A549 (cell line): ENCODE data around the gene BCL11B. TPM values are rescaled to one million over a fixed set of nuclear protein-coding genes. Genes with fewer than 3 reads are reported as not detected.

Source experiments
- ATAC-seq, 2 experiments: fragments of 200-7000 bp in 1 of 2; fragments of >200 bp in 1 of 2; cut with Nextera tagmentation in 1 of 2; cut with Tn5 transposase in 1 of 2; 3 replicates each; pipeline versions ENCODE4 v1.8.0 to v1.9.1; 2018 to 2020; ENCODE audit warnings: mild to moderate bottlenecking in 1 of 2, moderate library complexity in 1 of 2
- CTCF ChIA-PET: fragments of 300-600 bp; sonication (Branson Sonifier 250); formaldehyde crosslinking; extraction: SDS; loops from one replicate; lab custom pipeline; 2021; ENCODE audit warnings: antibody characterized with exemption, inconsistent platforms; lab: Yijun Ruan, JAX
- POLR2A ChIA-PET: fragments of 350-600 bp; formaldehyde crosslinking; extraction: SDS; loops from one replicate; lab custom pipeline; 2021; ENCODE audit warnings: antibody characterized with exemption, inconsistent platforms; lab: Yijun Ruan, JAX
- DNase-seq, 2 experiments: peaks; one replicate each; pipeline versions ENCODE4 v3.0.0 to v3.0.0-alpha.2; 2011 to 2016; ENCODE audit warnings: low read depth in 1 of 2, low spot score in 1 of 2
- FAIRE-seq: peaks from 2 replicates; lab custom pipeline; 2011; peaks lifted over from hg19 to GRCh38; lab: Jason Lieb, UNC
- H3K27ac ChIP-seq, 2 experiments: fragments of >200 bp; sonication (Bioruptor Twin); formaldehyde crosslinking; 3 replicates each; pipeline ENCODE4 v1.5.1; 2016 to 2017
- H3K4me1 ChIP-seq: fragments of >200 bp; sonication (Bioruptor Twin); formaldehyde crosslinking; 3 replicates; pipeline ENCODE4 v1.6.1; 2016
- H3K4me2 ChIP-seq: fragments of >200 bp; sonication (Bioruptor Twin); formaldehyde crosslinking; 3 replicates; pipeline ENCODE4 v1.6.1; 2016
- H3K4me3 ChIP-seq: fragments of >200 bp; sonication (Bioruptor Twin); formaldehyde crosslinking; 3 replicates; pipeline ENCODE4 v1.5.1; 2016
- H3K9me3 ChIP-seq: fragments of >200 bp; sonication (Bioruptor Twin); formaldehyde crosslinking; 3 replicates; pipeline ENCODE4 v1.6.1; 2016
- CHD2 ChIP-seq: fragments of 150-350 bp; IDR thresholded peaks from 2 replicates; pipeline ENCODE4 v1.6.1; 2014; ENCODE audit warnings: low read length; ENCODE audit not compliant: partially characterized antibody
- EHF ChIP-seq: fragments of 250-450 bp; sonication (Bioruptor Pico); IDR thresholded peaks from 2 replicates; pipeline ENCODE4 v1.5.0; 2020; ENCODE audit warnings: mild to moderate bottlenecking
- EP300 ChIP-seq, 2 experiments: fragments of >200 bp; sonication (Bioruptor Twin); formaldehyde crosslinking; IDR thresholded peaks; 2 replicates in 1 of 2; 3 replicates in 1 of 2; pipeline ENCODE4 v1.6.1; 2016 to 2017
- GATA3 ChIP-seq: IDR thresholded peaks from 2 replicates; pipeline ENCODE4 v1.6.1; 2012; ENCODE audit warnings: borderline replicate concordance
- HEYL ChIP-seq: fragments of 250-450 bp; sonication (Bioruptor Pico); IDR thresholded peaks from 2 replicates; pipeline ENCODE4 v1.8.0; 2021; ENCODE audit warnings: mild to moderate bottlenecking, moderate library complexity
- HOXB5 ChIP-seq: fragments of 250-450 bp; sonication (Bioruptor Pico); IDR thresholded peaks from 2 replicates; pipeline ENCODE4 v1.5.0; 2020; ENCODE audit warnings: mild to moderate bottlenecking, moderate library complexity
- KDM1A ChIP-seq: fragments of 200-600 bp; sonication (generic); IDR thresholded peaks from 2 replicates; pipeline ENCODE4 v1.6.1; 2016; ENCODE audit warnings: low read depth, mild to moderate bottlenecking
- NPAS2 ChIP-seq: fragments of 250-450 bp; sonication (Bioruptor Pico); IDR thresholded peaks from 2 replicates; pipeline ENCODE4 v1.8.0; 2022; ENCODE audit warnings: mild to moderate bottlenecking, moderate library complexity, borderline replicate concordance
- PHF8 ChIP-seq: fragments of 200-600 bp; sonication (generic); IDR thresholded peaks from 2 replicates; pipeline ENCODE4 v1.6.1; 2016; ENCODE audit warnings: low read depth, mild to moderate bottlenecking, antibody characterized with exemption, moderate library complexity, borderline replicate concordance
- RAD21 ChIP-seq, 2 experiments: fragments of >200 bp in 1 of 2; sonication (Bioruptor Twin) in 1 of 2; formaldehyde crosslinking in 1 of 2; IDR thresholded peaks in 1 of 2; conservative IDR thresholded peaks in 1 of 2; 2 replicates in 1 of 2; 3 replicates in 1 of 2; pipeline ENCODE4 v1.6.1; 2012 to 2018; ENCODE audit warnings: inconsistent platforms in 1 of 2
- RNF2 ChIP-seq: fragments of 200-600 bp; sonication (generic); IDR thresholded peaks from 2 replicates; pipeline ENCODE4 v1.6.1; 2016; ENCODE audit warnings: low read depth, mild to moderate bottlenecking, antibody characterized with exemption, moderate library complexity, borderline replicate concordance
- SREBF2 ChIP-seq: fragments of 450-650 bp; IDR thresholded peaks from 2 replicates; pipeline ENCODE4 v1.6.1; 2014; ENCODE audit warnings: mild to moderate bottlenecking, moderate library complexity
- ZSCAN20 ChIP-seq: fragments of 250-450 bp; sonication (Bioruptor Pico); IDR thresholded peaks from 2 replicates; pipeline ENCODE4 v1.8.0; 2022; ENCODE audit warnings: mild to moderate bottlenecking, moderate library complexity
- WGBS: methylation state at CpG from one replicate; pipeline ENCODE4 v1.1.6; 2017; ENCODE audit errors: missing lambda C conversion rate; 5-methylcytosine and 5-hydroxymethylcytosine counted together
- polyA plus RNA-seq, 4 experiments: library from polyadenylated mRNA; depleted of rRNA in 3 of 4; stranded (reverse); fragments of >200 nt; fragmentation: RNase III in 1 of 4; extraction: RNeasy Plus Mini Kit Qiagen cat#74134 plus additional on column Dnase treatment in 1 of 4; gene quantifications; 2 replicates in 3 of 4; 3 replicates in 1 of 4; pipeline ENCODE4 v1.2.3, GENCODE V29; 2011 to 2017
- TF ChIP-seq, protein P1 (sequence below): fragments of 250-450 bp; sonication (Bioruptor Pico); IDR thresholded peaks from 2 replicates; pipeline ENCODE4 v1.5.0; 2020; ENCODE audit warnings: low read depth, mild to moderate bottlenecking, moderate library complexity
- TF ChIP-seq, protein P2 (sequence below): IDR thresholded peaks from 2 replicates; pipeline ENCODE4 v1.6.1; 2012; ENCODE audit warnings: low read depth, borderline replicate concordance
- TF ChIP-seq, protein P3 (sequence below): fragments of 450-650 bp; IDR thresholded peaks from 2 replicates; pipeline ENCODE4 v1.6.1; 2014; ENCODE audit warnings: antibody characterized with exemption
- TF ChIP-seq, protein P4 (sequence below): fragments of 150-350 bp; IDR thresholded peaks from 2 replicates; pipeline ENCODE4 v1.6.1; 2014; ENCODE audit warnings: low read depth, mild to moderate bottlenecking, low read length
- TF ChIP-seq, protein P5 (sequence below): fragments of >200 bp; sonication (Bioruptor Twin); formaldehyde crosslinking; IDR thresholded peaks from 3 replicates; pipeline ENCODE4 v1.5.1; 2016

The BCL11B gene
- polyA plus RNA-seq, 2 of the 4 experiments (the other 2 are of a cell fraction), result 0.43 to 0.49 TPM

DNA sequence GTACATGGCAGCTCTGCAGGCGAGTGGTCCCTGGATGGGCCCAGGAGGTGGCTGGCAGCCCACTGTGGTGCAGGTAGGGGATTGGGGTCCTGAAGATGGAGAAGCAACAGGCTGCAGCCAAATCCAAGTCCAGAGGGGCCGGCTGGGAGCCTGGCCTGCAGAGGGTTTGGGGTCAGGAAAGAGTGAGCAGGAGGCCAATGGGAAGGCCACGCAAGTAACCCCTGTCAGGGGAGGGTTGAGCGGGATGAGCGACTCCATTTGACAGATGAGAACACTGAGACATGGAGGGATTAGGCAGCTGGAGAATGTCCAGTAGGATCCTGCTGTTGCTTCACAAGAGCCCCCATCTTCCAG is 136.0 kb downstream of the BCL11B start:
- ATAC-seq, result no peak
- TF ChIP-seq EP300 (IDR thresholded peaks at IDR 0.05) (no peak), SREBF2 (no peak), RAD21 (conservative IDR thresholded peaks at IDR 0.05 in 1 of 2, IDR thresholded peaks at IDR 0.05 in 1 of 2) (no peak), NPAS2 (CRISPR knock-in tag) (no peak)
- no peak overlapping the region for H3K27ac ChIP-seq
- 68% methylated on average over 5 of the region's 5 CpGs for WGBS
- H3K4me1 ChIP-seq, result no peaks in the 10 kb centered on the region
- no peak overlapping the region for H3K4me3 ChIP-seq
- no peak for FAIRE-seq
- POLR2A ChIA-PET, result no interaction called here
- CTCF ChIA-PET, result no interaction called here
- H3K4me2 ChIP-seq, result no peak overlapping the region
- DNase-seq, result no peak
- no peaks in the 10 kb centered on the region for H3K9me3 ChIP-seq

DNA sequence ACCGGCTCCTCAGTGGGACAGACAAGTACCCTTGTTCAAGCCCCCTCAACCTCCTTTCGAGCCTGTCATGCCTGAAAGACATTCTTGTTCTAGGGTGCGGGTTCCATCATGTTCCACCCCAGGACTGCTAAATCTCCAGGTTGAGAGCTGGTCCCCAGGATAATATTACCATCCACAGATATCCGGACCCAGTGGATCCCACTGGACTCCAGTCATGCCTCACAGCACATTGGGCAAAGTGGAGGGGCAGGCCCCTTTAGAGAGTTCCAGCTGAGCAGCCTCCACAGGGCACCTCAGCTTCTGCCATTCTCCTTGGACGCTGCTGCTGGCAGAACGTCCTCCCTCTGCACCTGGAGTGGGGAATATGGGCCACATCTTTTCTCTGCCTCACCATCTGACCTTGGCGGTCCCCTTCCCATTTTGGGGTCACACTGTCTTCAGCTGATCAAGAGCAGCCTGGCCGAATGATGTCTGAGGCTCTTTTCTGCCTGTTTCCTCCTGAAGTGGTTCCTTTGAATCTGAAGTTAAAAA is 137.4 kb downstream of the BCL11B start:
- no peaks in the 10 kb centered on the region for H3K4me1 ChIP-seq
- POLR2A ChIA-PET, result no interaction called here
- no peak overlapping the region for H3K4me3 ChIP-seq
- WGBS, result 47% methylated on average over 6 of the region's 8 CpGs
- CTCF ChIA-PET, result no interaction called here
- no peaks in the 10 kb centered on the region for H3K9me3 ChIP-seq
- ATAC-seq (no peak), DNase-seq (no peak), FAIRE-seq (no peak)
- TF ChIP-seq, protein P1, sequence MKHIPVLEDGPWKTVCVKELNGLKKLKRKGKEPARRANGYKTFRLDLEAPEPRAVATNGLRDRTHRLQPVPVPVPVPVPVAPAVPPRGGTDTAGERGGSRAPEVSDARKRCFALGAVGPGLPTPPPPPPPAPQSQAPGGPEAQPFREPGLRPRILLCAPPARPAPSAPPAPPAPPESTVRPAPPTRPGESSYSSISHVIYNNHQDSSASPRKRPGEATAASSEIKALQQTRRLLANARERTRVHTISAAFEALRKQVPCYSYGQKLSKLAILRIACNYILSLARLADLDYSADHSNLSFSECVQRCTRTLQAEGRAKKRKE (CRISPR knock-in tag), result no peak
- TF ChIP-seq, protein P2, sequence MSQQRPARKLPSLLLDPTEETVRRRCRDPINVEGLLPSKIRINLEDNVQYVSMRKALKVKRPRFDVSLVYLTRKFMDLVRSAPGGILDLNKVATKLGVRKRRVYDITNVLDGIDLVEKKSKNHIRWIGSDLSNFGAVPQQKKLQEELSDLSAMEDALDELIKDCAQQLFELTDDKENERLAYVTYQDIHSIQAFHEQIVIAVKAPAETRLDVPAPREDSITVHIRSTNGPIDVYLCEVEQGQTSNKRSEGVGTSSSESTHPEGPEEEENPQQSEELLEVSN, result no peak
- TF ChIP-seq, protein P3, sequence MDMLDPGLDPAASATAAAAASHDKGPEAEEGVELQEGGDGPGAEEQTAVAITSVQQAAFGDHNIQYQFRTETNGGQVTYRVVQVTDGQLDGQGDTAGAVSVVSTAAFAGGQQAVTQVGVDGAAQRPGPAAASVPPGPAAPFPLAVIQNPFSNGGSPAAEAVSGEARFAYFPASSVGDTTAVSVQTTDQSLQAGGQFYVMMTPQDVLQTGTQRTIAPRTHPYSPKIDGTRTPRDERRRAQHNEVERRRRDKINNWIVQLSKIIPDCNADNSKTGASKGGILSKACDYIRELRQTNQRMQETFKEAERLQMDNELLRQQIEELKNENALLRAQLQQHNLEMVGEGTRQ, result no peak
- no peak for TF ChIP-seq HOXB5
- TF ChIP-seq RNF2, result no peak
- no peak for TF ChIP-seq KDM1A
- H3K4me2 ChIP-seq, result no peak overlapping the region
- H3K27ac ChIP-seq, result no peak overlapping the region

DNA sequence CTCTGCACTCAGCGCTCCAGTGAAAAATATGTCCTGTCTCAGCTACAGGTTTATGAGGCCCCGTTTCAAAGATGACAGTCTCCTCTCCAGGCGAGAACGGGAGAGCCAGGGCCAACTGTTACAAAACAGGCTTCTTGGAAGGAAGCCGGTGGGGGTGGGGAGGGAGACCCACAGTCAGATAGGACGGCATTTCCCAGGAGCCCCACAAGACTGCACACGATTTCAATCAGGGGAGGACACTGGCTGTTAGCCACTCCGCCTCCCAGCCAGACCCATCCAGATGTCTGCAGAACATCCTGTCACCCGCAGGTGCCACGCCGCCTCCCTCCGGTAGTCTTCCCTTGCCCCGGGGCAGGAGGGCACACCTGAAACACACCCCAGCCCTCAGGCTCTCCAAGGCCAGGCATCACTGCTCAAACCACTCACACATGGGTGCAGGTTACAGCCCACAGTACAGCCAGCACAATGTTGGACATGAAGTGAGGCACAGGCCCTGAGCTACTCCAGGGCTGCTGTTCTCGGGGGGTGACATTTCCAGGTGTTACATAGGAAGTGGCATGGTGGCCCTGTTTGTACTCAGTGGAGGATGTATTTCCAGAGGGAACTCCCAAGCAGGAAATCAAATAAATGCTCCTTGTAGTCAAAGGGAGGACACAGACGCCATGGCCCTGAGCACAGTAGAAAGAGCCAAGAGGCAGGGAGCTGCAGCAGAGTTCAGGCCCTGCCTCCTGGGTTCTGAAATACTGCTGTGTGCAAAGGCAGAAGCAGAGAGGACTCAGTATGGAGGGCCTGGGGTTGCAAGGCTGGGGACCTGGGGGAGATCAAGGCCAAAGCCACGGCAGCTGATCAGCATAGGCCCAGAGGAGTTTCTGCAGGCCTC is 138.1 kb downstream of the BCL11B start:
- no peak for FAIRE-seq
- Histone ChIP-seq H3K4me3 (no peak overlapping the region), H3K4me2 (no peak overlapping the region)

More for the DNA sequence above, 138.1 kb downstream of the BCL11B start:
- POLR2A ChIA-PET, result no interaction called here
- CTCF ChIA-PET, result no interaction called here
- TF ChIP-seq EHF (CRISPR knock-in tag) (no peak), EP300 (IDR thresholded peaks at IDR 0.05) (no peak), CHD2 (no peak), KDM1A (no peak), HEYL (CRISPR knock-in tag) (no peak), ZSCAN20 (CRISPR knock-in tag) (no peak), PHF8 (no peak), GATA3 (no peak)
- TF ChIP-seq, protein P4, sequence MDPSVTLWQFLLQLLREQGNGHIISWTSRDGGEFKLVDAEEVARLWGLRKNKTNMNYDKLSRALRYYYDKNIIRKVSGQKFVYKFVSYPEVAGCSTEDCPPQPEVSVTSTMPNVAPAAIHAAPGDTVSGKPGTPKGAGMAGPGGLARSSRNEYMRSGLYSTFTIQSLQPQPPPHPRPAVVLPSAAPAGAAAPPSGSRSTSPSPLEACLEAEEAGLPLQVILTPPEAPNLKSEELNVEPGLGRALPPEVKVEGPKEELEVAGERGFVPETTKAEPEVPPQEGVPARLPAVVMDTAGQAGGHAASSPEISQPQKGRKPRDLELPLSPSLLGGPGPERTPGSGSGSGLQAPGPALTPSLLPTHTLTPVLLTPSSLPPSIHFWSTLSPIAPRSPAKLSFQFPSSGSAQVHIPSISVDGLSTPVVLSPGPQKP, result no peak
- TF ChIP-seq, protein P5, sequence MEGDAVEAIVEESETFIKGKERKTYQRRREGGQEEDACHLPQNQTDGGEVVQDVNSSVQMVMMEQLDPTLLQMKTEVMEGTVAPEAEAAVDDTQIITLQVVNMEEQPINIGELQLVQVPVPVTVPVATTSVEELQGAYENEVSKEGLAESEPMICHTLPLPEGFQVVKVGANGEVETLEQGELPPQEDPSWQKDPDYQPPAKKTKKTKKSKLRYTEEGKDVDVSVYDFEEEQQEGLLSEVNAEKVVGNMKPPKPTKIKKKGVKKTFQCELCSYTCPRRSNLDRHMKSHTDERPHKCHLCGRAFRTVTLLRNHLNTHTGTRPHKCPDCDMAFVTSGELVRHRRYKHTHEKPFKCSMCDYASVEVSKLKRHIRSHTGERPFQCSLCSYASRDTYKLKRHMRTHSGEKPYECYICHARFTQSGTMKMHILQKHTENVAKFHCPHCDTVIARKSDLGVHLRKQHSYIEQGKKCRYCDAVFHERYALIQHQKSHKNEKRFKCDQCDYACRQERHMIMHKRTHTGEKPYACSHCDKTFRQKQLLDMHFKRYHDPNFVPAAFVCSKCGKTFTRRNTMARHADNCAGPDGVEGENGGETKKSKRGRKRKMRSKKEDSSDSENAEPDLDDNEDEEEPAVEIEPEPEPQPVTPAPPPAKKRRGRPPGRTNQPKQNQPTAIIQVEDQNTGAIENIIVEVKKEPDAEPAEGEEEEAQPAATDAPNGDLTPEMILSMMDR, result no peak
- H3K27ac ChIP-seq, result no peak overlapping the region
- H3K9me3 ChIP-seq, result no peaks in the 10 kb centered on the region
- no peaks in the 10 kb centered on the region for H3K4me1 ChIP-seq
- no peak for ATAC-seq
- DNase-seq, result no peak
- WGBS, result 74% methylated on average over 11 of the region's 16 CpGs
